ENCODE results near the gene TRMT10A. TPM values are rescaled to one million over a fixed set of nuclear protein-coding genes. Genes with fewer than 3 reads are reported as not detected.

TRMT10A gene
- total and polyA plus RNA-seq, 8 donors = 1.3 to 60.7 (median 4.2) TPM; not detected in 1

- Histone ChIP-seq H3K4me1 (peaks cover 0 to 5% (median 0%) of the 10 kb centered on the region in 4 donors), H3K27me3 (no peaks in the 10 kb centered on the region), H3K4me3 (no peak overlapping the region), H3K9me3 (no peaks in the 10 kb centered on the region), H3K36me3 (no peaks in the 10 kb centered on the region), H3K27ac (no peak overlapping the region)
- DNase-seq = no peak
- intact Hi-C loops (cut with DNase I; ENCODE audit: low total_unique reads) = no loop called here
- TF ChIP-seq POLR2AphosphoS5 (IDR thresholded peaks at IDR 0.05) (no peak), POLR2A (IDR thresholded peaks at IDR 0.05) (no peak), EP300 (IDR thresholded peaks at IDR 0.05) (no peak), CTCF (IDR thresholded peaks at IDR 0.05) (no peak)
- WGBS, 5 donors = 63 to 85% (median 81%) methylated on average over 5 of the region's 5 CpGs
Observed at GRCh38 chr4:99610605-99611175, 46.9 kb upstream of the TRMT10A start.

GRCh38 chr4:99608417-99608816 is 44.6 kb upstream of the TRMT10A start:
- no peak for TF ChIP-seq POLR2AphosphoS5 (IDR thresholded peaks at IDR 0.05)
- no peak for TF ChIP-seq POLR2A (IDR thresholded peaks at IDR 0.05)
- no peak for TF ChIP-seq EP300 (IDR thresholded peaks at IDR 0.05)
- TF ChIP-seq CTCF (IDR thresholded peaks at IDR 0.05) = no peak
- WGBS, 5 donors = 89 to 95% (median 93%) methylated on average over 5 of the region's 5 CpGs
- DNase-seq = no peak
- Histone ChIP-seq H3K36me3 (no peaks in the 10 kb centered on the region), H3K27ac (no peak overlapping the region), H3K4me1 (peaks cover 0 to 5% (median 0%) of the 10 kb centered on the region in 4 donors), H3K27me3 (no peaks in the 10 kb centered on the region), H3K9me3 (no peaks in the 10 kb centered on the region), H3K4me3 (no peak overlapping the region)
- intact Hi-C loops (cut with DNase I; ENCODE audit: low total_unique reads) = no loop called here

GRCh38 chr4:99606716-99607115 is 42.9 kb upstream of the TRMT10A start:
- H3K27ac ChIP-seq = no peak overlapping the region
- no peaks in the 10 kb centered on the region for H3K36me3 ChIP-seq
- no peak for DNase-seq
- 75 to 92% (median 85%) methylated on average over 2 of the region's 2 CpGs for WGBS, 5 donors
- TF ChIP-seq CTCF (IDR thresholded peaks at IDR 0.05) (no peak), EP300 (IDR thresholded peaks at IDR 0.05) (no peak), POLR2A (IDR thresholded peaks at IDR 0.05) (no peak), POLR2AphosphoS5 (IDR thresholded peaks at IDR 0.05) (no peak)
- intact Hi-C loops (cut with DNase I; ENCODE audit: low total_unique reads) = no loop called here
- H3K4me3 ChIP-seq = no peak overlapping the region
- no peaks in the 10 kb centered on the region for H3K27me3 ChIP-seq
- no peaks in the 10 kb centered on the region for H3K9me3 ChIP-seq
- H3K4me1 ChIP-seq = peaks cover 0 to 5% (median 0%) of the 10 kb centered on the region in 4 donors

GRCh38 chr4:99594818-99595217 is 31.0 kb upstream of the TRMT10A start:
- TF ChIP-seq POLR2AphosphoS5 (IDR thresholded peaks at IDR 0.05) = no peak
- TF ChIP-seq CTCF (IDR thresholded peaks at IDR 0.05) = no peak
- no peak for TF ChIP-seq POLR2A (IDR thresholded peaks at IDR 0.05)
- no peak for DNase-seq
- Histone ChIP-seq H3K27ac (no peak overlapping the region), H3K27me3 (no peaks in the 10 kb centered on the region), H3K36me3 (no peaks in the 10 kb centered on the region), H3K4me1 (no peaks in the 10 kb centered on the region), H3K9me3 (no peaks in the 10 kb centered on the region), H3K4me3 (no peak overlapping the region)
- WGBS, 5 donors = 79 to 93% (median 88%) methylated on average over 2 of the region's 2 CpGs
- intact Hi-C loops (cut with DNase I; ENCODE audit: low total_unique reads) = no loop called here

All from stomach (tissue), 9 donors.